Kidney glomerular epithelial cell (primary cell): ENCODE measurements around the gene MICU1.
A peak's percentile ranks its signal among the peaks of the same experiment; 100 is the strongest.

Source experiments
- DNase-seq: peaks from one replicate; lab custom pipeline; 2025; lab: John Stamatoyannopoulos, UW

The MICU1 gene

DNA sequence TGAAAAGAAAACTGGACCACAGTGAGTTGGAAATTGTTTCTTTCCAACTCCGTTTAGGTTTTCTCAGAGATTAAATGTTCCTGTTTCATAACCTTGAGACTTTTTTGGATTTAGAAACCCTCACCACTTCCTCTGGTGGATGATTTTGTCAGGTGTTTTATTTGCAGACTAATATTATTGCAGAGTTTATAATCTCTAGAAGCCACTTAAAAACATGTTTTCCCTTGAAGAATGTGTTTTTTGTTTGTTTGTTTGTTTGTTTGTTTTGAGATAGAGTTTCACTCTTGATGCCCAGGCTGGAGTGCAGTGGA, 520 bp upstream of the MICU1 start:
- DNase-seq: no peak

DNA sequence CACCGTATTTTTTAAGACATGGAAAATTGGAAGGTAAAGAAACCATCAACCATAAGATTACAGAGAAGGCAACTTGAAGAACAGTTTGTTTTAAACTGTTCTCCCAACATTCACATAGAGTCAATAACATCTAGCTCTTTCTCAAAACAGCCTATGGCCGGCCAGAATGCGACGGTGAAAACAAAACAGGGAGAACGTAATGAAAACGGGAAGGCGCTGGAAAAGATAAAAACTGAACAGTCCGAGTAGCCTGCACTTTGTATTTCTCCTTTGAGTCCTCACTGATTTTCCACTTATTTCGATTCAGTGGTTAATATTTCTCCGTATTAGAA, 637 bp downstream of the MICU1 start:
- no peak for DNase-seq

DNA sequence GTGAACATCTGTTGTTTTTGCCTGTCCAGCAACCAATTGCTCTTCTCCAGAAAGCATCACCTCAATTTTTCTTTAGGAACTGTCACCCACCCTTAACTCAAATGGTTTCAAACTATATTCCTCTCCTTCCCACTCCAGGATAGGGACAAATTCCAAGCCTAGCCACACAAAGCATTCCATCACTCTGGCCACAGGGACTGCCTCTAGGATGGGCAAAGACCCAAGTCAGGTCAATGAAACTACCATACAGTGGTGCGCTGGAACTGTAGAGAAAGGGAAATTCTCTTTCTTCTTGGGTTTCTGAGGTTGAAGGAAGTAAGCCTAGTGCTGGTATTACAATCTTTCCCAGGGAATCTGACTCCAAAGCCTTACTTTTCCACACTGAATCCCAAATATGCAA, 3.6 kb downstream of the MICU1 start:
- no peak for DNase-seq

DNA sequence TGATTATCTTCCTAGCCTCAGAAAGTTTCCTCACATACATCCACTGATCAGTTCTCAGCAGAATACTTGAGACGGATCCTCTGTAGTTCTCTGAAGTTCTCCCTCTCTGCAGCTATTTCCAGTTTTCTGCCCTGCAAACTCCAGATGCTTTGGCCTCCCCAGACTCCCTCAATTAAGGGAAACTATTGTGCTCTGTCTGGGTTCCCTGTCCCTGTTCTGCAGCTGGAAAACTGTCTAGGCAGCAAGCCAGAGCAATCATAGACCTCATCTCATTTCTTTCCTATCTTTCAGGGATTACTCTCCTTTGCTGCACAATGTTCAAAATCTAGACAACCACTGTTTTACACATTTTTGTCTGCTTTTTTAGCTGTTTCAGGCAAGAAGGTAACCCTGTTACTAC, 9.2 kb downstream of the MICU1 start:
- no peak for DNase-seq

DNA sequence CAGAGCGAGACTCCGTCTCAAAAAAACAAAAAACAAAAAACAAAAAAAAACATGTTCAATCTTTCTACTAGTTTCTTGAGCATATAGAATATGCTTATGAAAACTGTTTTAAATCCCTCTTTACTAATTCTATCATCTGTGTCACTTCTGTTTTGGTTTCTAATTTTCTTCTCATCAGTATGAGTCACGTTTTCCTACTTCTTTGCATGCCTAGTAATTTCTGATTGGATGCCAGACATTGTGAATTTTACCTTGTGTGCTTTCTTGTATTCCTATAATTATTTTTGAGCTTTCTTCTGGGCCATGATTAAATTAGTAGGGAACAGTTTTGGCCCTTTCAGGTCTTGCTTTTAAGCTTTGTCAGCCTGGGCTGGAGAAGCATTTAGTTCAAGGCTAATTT, 9.9 kb downstream of the MICU1 start:
- no peak for DNase-seq

- no peak for DNase-seq
Measured at GRCh38 chr10:72612203-72612826, 13.6 kb downstream of the MICU1 start.

DNA sequence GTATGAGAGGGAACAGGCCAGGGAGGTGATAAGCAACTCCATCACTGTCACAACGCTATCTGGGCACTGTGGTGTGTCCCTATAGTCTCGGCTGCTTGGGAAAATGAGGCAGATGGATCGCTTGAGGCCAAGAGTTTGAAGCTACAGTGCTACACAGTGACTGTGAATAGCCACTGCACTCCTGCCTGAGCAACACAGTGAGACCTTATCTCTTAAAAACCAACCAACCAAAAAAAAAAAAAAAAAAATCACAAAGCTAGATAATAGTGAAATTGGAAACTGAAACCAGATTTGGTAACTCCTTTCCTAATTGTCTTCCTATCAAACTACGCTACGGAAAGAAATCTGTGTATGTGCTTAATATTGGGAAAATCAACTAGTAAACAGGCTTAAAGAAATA, 14.1 kb downstream of the MICU1 start:
- no peak for DNase-seq

DNA sequence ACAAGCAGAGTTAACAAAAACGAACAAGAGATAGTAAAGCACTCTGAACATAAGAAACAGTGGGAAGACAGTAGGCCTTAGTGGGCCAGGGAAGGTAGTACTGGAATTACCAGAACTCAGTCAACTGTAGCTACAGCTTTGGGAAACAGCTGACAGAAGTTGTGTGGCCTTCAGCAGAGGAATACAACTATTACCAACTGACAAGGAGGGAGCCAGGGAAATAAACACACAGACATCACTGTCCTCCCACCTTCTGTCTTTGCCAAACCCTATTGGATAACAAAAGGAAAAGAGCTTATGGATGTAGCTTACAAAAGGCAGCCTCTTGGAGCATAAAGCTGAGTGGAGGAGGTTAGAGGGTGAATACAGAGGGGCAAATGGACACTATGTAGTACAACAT, 15.4 kb downstream of the MICU1 start:
- DNase-seq: peak; percentile 31

DNA sequence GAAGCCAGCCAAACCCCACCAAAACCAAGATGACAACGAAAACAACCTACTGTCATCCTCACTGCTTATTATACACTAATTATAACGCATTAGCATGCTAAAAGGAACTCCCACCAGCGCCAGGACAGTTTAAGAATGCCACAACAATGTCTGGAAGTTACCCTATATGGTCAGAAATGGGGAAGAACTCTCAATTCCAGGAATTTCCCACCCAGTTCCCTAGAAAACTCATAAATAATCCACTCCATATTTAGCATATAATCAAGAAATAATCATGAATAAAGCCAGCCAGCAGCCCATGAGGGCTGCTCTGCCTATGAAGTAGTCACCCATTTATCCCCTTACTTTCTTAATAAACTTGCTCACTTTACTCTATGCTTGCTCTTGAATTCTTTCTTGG, 20.8 kb downstream of the MICU1 start:
- no peak for DNase-seq

DNA sequence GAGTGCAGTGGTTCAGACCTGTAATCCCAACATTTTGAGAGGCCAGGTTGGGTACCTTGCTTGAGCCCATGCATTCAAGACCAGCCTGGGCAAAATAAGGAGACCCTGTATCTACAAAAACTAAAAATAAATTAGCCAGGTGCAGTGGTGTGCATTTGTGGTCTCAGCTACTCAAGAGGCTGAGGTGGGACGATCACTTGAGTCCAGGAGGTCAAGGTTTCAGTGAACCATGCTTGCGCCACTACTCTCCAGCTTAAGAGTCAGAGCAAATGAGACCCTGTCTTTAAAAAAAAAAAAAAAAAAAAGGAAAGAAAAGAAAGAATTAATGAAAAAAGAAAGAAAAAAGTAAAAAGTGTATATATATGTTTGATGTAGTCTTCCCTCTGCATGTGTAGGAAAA, 24.7 kb downstream of the MICU1 start:
- no peak for DNase-seq

DNA sequence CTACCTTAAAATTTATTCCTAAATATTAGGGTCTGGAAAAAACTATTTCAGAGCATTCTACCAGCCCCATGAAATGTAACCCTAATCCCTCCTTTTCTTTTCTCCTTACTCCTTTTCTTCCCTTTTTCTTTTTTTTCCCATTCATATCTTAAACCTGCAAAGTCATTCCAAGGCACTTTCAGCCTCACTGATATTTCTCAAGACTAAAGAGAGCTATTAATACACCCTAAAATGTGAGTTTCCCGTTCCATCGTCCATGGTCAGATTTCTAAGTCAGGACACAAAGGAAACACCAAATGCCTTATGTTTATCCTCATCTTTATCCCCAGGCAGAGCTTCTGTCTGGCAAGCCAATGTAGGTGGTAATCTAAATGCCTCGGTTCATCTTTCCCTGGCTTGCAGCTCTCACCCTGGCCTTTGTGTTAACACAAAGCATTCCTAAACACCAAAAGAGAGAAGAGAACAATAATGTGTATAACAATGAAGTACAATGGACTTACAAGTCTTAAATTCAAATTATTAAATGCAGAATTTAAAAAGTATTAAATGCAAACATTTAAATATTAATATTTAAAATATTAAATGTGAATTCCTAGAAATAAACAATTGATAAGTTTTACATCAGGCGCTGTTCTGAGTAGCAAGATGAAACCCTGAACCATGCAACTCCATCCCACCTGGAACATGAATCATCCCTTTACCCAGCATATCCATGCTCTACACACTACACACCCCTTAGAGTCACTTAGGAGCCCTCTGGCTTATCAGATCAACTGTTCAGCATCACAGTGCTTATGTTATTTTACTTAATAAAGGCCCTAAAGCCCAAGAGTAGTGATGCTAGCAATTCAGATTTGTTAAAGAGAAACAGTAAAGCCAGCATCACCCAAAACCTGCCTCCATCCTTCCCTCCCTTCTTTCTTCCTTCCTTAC, 26.8 kb downstream of the MICU1 start:
- no peak for DNase-seq

DNA sequence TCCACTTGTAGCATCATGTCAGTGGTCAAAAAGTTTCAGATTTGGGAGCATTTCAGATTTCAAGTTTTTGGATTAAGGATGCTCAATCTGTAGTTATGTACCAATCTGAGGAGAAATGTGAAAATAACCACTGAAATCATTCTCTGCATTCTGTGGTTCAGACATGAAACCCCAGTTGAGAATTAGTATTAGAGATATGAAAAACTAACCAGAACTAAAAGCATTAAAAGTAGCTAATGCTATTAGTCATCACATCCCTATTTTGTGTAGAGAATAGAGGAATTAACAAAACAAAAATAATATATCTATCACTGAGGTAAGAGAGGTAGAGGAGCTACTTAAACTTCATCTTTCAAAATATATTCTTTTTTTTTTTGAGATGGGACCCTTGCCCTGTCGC, 28.0 kb downstream of the MICU1 start:
- DNase-seq: no peak

GRCh38 chr10:72595436-72595835, 30.4 kb downstream of the MICU1 start:
- DNase-seq: no peak

- no peak for DNase-seq
Measured at GRCh38 chr10:72593963-72594362, 31.9 kb downstream of the MICU1 start.

GRCh38 chr10:72588266-72588665, 37.6 kb downstream of the MICU1 start:
- DNase-seq: no peak

- DNase-seq: no peak
Measured at GRCh38 chr10:72587568-72587967, 38.3 kb downstream of the MICU1 start.

DNA sequence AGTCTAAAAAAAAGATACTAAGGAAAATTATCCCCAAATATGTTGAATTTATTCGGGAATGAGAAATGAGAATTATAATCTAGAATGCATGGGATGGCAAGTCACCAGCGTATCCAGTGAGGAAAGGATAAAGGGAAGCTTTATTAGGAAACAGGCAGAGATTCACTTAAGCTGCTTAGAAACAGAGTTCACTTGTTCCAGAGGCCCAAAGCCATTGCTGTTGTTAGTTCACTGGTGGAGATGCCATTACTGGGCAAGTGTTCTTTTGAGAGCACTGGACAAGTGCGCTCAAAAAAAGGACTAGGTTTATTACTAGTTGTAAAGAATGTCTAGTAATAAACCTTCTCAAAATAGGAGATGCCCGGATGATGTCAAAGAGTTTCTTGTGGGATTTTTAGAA, 51.2 kb downstream of the MICU1 start:
- DNase-seq: no peak

- DNase-seq: no peak
Measured at GRCh38 chr10:72573079-72573478, 52.8 kb downstream of the MICU1 start.

GRCh38 chr10:72567889-72568640, 57.8 kb downstream of the MICU1 start:
- DNase-seq: no peak

GRCh38 chr10:72567421-72567820, 58.5 kb downstream of the MICU1 start:
- DNase-seq: peak; percentile 31

DNA sequence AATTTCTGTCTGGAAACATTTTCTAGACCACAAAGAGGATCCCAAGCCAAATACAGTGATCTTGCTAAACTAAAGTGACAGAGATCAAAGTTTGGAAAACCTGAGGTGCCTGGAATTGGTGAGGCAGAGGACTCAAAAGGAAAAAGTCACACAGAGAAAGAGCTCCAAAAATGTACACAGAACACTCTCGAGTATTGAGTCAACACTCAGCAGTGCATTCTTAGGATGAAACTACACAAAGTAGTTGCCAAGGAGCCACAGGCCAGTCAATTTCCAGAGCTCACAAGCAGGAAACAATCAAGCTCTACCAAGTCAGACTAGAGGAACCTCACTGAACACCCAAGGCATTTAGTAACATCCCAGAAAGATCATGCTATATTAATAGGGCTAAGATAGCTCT, 61.3 kb downstream of the MICU1 start:
- no peak for DNase-seq

GRCh38 chr10:72563327-72563932, 62.4 kb downstream of the MICU1 start:
- DNase-seq: no peak

GRCh38 chr10:72561745-72562166, 64.1 kb downstream of the MICU1 start:
- DNase-seq: no peak
